Right cardiac atrium (tissue), 5 donors: Measurements from ENCODE around the gene UBA1. TPM values are rescaled to one million over a fixed set of nuclear protein-coding genes. Genes with fewer than 3 reads are reported as not detected.
A peak's percentile ranks its signal among the peaks of the same experiment; 100 is the strongest.

ENCODE experiments used
- ATAC-seq, 2 donors: fragments of 200-7000 bp; cut with Tn5 transposase; one replicate each; pipeline versions ENCODE4 v1.8.0 to v1.9.1; 2020; ENCODE audit warnings: moderate library complexity in 2 of 2, mild to moderate bottlenecking in 1 of 2
- DNase-seq, 3 donors: peaks; one replicate each; pipeline ENCODE4 v3.0.0-alpha.2; 2020
- H3K27ac ChIP-seq: one replicate; pipeline ENCODE4 v1.5.1; 2013; ENCODE audit warnings: mild to moderate bottlenecking, low read length, control low read depth, moderate library complexity
- H3K27me3 ChIP-seq: one replicate; pipeline ENCODE4 v1.6.1; 2013; ENCODE audit not compliant: control insufficient read depth, insufficient read depth
- H3K4me1 ChIP-seq: one replicate; pipeline ENCODE4 v1.6.1; 2013; ENCODE audit warnings: low read length; ENCODE audit not compliant: control insufficient read depth, insufficient read depth
- H3K4me3 ChIP-seq: one replicate; pipeline ENCODE4 v1.5.1; 2013; ENCODE audit warnings: low read length, control low read depth
- H3K9me3 ChIP-seq: one replicate; pipeline ENCODE4 v1.6.1; 2013; ENCODE audit warnings: low read length; ENCODE audit not compliant: control insufficient read depth
- WGBS: extraction: QIAGEN DNeasy Blood & Tissue Kit; methylation state at CpG from one replicate; pipeline ENCODE4 v1.1.7; 2013; 5-methylcytosine and 5-hydroxymethylcytosine counted together
- intact Hi-C, 4 donors: fragments of 100-400 bp; cut with DNase I; formaldehyde crosslinking; loops; one replicate each; pipeline versions ENCODE4 v1.11.0 to v1.14.0; 2022 to 2023
- polyA plus RNA-seq: library from polyadenylated mRNA; stranded (reverse); fragments of 200-250 nt; gene quantifications from one replicate; pipeline ENCODE4 v1.2.3, GENCODE V29; 2013
- total RNA-seq, 4 donors: library from RNA; stranded (reverse); fragmentation: NEBNext Ultra II Directional; extraction: Animal tissue kit (Norgen Biotek cat#: 25700); gene quantifications; one replicate each; pipeline ENCODE4 v1.2.1, GENCODE V29; 2021
- donor health status: healthy with polysubstance abuse.
- donor health status: DM: no; HTN: yes; CAD: no.
- donor health status: DM: no; HTN: no; CAD: no.
- donor health status: DM: no; HTN: yes; CAD: no; lungs with severe emphysema.
- donor health status: DM: yes; HTN: yes; CAD: no.

Gene UBA1
- total and polyA plus RNA-seq, 5 donors, result 79.5 to 130 (median 113) TPM

DNA sequence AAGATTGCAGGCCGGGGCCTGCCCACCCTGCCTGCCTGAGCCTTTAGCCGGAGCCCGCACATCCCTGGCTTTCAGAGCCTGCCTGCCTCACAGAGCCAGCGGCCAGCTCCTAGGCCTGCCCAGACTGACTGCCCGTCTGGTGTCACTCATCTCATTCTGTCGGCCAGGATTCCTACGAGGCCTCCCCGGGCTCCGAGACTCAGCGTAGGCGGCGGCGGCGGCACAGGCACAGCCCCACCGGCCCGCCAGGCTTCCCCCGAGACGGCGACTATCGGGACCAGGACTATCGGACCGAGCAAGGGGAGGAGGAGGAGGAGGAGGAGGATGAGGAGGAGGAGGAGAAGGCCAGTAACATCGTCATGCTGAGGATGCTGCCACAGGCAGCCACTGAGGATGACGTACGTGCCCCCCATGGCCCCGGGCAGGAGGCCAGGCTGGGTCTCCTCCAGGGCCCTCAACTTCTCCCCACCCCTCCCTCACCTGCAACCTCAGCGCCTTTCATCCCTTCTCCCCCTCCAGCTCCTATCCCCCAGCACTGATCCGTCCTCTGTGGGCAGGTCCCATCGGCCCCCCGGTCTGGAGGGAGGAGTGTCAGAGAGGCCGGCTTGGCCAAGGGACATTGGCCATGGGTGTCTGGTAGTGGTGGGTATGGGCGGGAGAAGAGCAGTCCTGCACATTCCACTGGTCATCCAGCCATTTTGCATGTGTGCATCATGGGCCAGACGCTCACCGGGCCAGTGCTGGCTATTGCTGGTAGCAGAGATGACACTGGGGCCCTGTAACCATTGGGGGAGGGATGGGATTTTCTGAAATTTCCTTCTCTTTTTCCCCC is 22.6 kb upstream of the UBA1 start:
- ATAC-seq (no peak), DNase-seq (no peak)
- H3K4me3 ChIP-seq, result no peak overlapping the region
- no peak overlapping the region for H3K27ac ChIP-seq
- intact Hi-C loops, result no loop called here
- H3K27me3 ChIP-seq, result no peaks in the 10 kb centered on the region
- no peaks in the 10 kb centered on the region for H3K4me1 ChIP-seq
- H3K9me3 ChIP-seq, result no peaks in the 10 kb centered on the region
- WGBS, result 85% methylated on average over 33 of the region's 34 CpGs

DNA sequence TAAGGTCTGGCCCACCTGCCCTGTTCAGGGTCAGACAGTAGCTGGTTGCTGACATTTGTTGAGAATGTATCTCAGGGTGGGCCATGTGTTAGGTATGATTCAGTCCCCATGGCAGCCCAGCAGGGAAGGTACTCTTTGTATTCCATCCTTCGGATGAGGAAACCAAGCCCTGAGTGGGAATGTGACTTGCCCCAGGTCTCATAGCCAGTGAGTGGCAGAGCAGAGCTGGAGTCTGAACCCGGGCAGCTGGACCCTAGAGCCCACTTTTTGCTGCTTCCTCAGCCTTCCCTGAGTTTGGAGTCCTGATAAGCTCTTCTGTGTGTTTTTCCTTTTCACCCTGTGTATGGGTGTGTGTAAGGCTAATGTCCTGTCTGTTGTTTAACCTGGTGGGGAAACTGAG is 21.6 kb upstream of the UBA1 start:
- WGBS, result 98% methylated on average over 2 of the region's 2 CpGs
- Histone ChIP-seq H3K27ac (no peak overlapping the region), H3K4me1 (no peaks in the 10 kb centered on the region), H3K27me3 (no peaks in the 10 kb centered on the region), H3K4me3 (no peak overlapping the region), H3K9me3 (no peaks in the 10 kb centered on the region)
- no peak for ATAC-seq
- intact Hi-C loops, result no loop called here
- no peak for DNase-seq

DNA sequence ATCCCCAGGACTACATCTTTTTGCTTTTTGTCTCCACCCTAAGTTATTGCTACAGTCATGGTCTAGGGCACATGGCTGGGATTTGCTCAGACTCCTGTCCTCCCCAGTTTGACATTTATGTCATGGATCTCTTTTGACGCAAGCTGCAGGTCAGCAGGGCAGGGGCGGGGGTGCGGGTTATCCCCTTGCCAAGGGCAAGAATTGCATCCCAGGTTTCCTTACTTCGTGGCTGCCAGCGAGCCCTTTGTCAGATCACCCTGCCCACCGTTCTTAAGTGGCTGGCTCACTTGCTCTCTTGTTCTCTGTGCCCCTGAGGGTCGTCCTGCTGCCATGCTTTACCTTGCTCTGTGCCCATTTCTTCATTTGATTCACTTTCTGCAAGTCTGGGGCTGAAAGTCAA is 21.1 kb upstream of the UBA1 start:
- 91% methylated on average over 7 of the region's 7 CpGs for WGBS
- Histone ChIP-seq H3K4me1 (no peaks in the 10 kb centered on the region), H3K27ac (no peak overlapping the region), H3K27me3 (no peaks in the 10 kb centered on the region), H3K4me3 (no peak overlapping the region), H3K9me3 (no peaks in the 10 kb centered on the region)
- no peak for DNase-seq
- intact Hi-C loops, result no loop called here
- ATAC-seq, result no peak

DNA sequence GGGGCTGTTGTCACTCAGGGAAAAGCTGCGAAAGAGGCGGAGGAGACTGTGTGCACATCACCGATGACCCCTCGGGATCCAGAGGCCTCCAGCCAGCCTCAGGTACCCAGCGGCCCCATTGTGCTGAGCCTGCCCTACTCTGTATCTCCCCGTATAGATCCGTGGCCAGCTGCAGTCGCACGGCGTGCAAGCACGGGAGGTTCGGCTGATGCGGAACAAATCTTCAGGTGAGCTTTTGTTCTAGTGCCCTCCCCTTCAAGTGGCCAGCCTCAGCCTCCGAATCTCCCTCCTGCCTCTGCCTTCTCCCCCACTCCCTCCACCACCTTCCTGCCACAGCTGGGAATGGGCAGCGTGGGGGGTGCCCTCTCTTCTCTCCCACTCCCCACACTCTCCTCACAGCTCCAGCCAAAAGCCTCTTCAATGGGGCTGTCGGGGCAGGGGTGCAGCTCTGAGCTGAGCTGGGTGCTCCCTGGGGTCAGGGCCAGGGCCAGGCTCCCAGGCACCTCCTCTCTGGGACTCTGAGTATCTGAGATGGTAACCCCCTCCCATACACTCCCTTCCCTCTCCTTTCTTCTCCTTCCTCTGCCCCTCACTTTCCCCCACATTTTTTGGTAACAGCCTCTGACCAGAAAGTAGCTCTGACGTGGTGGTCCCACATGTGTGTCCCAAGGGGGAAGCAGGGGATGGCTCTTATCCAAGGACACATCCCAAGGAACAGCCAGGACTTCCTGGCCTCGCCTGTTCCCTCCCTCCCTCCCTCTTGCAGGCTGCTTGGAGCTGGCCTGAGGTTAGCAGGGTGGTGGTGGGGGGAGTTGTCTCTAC is 20.4 kb upstream of the UBA1 start:
- Histone ChIP-seq H3K4me3 (no peak overlapping the region), H3K27ac (no peak overlapping the region), H3K9me3 (no peaks in the 10 kb centered on the region), H3K4me1 (no peaks in the 10 kb centered on the region), H3K27me3 (no peaks in the 10 kb centered on the region)
- 83% methylated on average over 18 of the region's 18 CpGs for WGBS
- ATAC-seq, result no peak
- intact Hi-C loops, result no loop called here
- no peak for DNase-seq

DNA sequence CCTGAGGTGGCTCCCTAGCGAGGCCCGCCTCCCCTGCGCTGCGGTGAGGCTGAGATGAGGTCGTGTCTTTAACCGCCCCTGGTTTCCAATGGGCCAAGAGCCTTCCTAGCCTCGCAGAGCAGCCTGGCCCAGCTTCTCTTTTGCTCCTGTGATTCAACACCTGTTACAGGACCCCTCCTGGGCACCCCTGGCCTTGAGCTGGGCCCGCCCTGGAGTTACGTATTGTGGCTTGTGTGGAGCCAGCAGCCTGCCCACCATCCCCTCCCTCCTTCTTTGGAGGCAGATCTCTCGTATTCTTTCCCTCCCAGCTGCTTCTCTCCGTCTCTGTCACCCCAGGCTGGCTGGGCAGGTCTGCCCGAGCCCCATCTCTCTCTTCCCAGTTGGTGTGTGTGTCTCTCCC is 19.3 kb upstream of the UBA1 start:
- Histone ChIP-seq H3K27me3 (no peaks in the 10 kb centered on the region), H3K4me1 (no peaks in the 10 kb centered on the region), H3K9me3 (no peaks in the 10 kb centered on the region), H3K27ac (no peak overlapping the region), H3K4me3 (no peak overlapping the region)
- DNase-seq (no peak), ATAC-seq (no peak)
- intact Hi-C loops, result no loop called here
- WGBS, result 89% methylated on average over 12 of the region's 12 CpGs

DNA sequence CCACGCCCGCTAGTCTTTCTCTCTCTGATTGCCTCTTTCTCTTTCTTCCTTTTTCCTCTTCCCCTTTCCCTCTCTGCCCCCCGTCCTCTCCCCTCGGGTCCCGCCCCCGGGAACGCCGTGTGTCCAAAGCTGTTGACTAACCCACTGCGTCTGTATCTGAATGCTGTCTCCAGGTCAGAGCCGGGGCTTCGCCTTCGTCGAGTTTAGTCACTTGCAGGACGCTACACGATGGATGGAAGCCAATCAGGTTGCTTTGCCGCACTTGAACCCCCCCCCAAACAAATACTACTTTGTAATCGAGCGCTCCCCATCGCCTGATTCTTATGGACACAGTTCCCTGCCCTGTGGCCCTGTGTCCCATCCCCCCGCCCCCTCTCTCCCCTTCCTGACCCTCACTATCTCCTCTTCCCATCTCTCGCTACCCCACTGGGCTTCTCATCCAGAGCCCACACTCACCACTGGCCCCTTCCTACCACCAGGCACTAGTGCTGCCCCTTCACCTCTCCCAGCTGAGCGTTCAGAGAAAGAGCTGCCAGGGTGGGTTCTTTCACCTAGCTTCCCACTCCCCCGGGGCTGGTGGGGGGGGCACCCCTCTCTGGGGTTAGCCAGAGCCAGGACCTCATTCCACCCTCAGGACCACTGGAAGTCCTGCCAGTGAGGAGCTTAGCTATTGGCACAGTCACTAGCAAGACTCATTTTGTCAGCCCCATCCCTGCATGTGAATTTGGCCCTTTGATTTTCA is 18.6 kb upstream of the UBA1 start:
- no peaks in the 10 kb centered on the region for H3K9me3 ChIP-seq
- no peak for ATAC-seq
- H3K27ac ChIP-seq, result no peak overlapping the region
- no peaks in the 10 kb centered on the region for H3K4me1 ChIP-seq
- H3K27me3 ChIP-seq, result no peaks in the 10 kb centered on the region
- WGBS, result 86% methylated on average over 23 of the region's 23 CpGs
- no peak for DNase-seq
- intact Hi-C loops, result no loop called here
- H3K4me3 ChIP-seq, result no peak overlapping the region

DNA sequence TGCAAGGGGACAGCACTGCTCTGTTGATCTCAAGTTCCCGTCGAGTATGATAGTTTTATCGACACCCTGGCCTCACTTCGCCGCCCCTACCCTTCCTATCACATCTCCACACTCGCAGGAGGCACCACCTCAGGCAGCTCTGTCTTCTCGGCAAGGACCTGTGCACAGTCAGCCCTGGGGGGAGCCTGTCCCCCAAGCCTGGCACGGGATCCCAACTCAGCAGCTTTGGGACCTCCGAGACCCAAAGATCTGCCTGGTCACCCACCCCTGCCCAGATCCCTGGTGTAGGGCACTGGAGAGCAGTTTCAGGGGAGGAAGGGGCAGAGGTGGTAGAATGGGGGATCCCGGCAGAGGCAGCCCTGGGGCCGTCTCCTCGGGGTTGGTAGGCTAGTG is 18.0 kb upstream of the UBA1 start:
- Histone ChIP-seq H3K27me3 (no peaks in the 10 kb centered on the region), H3K9me3 (no peaks in the 10 kb centered on the region), H3K27ac (no peak overlapping the region), H3K4me1 (no peaks in the 10 kb centered on the region), H3K4me3 (no peak overlapping the region)
- ATAC-seq (no peak), DNase-seq (no peak)
- intact Hi-C loops, result no loop called here
- 91% methylated on average over 12 of the region's 12 CpGs for WGBS

DNA sequence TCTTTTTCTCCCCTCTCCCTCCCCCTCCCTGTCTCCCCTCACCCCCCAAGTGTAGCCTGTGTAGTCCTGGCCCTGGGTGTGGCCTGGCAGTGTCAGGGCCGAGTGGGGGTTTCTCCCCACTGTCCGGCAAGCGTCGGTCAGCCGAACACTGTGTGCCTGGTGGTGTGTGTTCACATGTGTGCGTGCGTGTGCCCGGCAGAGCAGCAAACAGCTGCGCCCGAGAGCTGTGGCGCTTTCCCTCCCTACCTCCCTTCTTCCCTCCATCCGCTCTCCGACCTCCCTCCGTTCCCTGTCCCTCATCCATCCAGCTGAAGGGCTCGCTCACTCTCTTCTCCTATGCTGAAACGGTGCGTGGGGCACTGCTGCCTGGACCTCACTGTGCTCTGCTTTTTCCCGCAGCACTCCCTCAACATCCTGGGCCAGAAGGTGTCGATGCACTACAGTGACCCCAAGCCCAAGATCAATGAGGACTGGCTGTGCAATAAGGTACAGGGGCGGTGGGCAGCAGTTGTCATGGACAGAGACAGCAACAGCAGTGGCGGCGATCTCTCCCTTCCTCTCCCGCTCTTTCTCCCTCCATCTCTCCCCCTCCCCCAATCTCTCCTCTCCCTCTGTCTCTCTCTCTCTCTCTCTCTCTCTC is 17.4 kb upstream of the UBA1 start:
- 91% methylated on average over 23 of the region's 23 CpGs for WGBS
- no peaks in the 10 kb centered on the region for H3K9me3 ChIP-seq
- no peak for DNase-seq
- H3K27ac ChIP-seq, result no peak overlapping the region
- H3K27me3 ChIP-seq, result no peaks in the 10 kb centered on the region
- H3K4me1 ChIP-seq, result no peaks in the 10 kb centered on the region
- intact Hi-C loops, result no loop called here
- no peak overlapping the region for H3K4me3 ChIP-seq
- no peak for ATAC-seq

DNA sequence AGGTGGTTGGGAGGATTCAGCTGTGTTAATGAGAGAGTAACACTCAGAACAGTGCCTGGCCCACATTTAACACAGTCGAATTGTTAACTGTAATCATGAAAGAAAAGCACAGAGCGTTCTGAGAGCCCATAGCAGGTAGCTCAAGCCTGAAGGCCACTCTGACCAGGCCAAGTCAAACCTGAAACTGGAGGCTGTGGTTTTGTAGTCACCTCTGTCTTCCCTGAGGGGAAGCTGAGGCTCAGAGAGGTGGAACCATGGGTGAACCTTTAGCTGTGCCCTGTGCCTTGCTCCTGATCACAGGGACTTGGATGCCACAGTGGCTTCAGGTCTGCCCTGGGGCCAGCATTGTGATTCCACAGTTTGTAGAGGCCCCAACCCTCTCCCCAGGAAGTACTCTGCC is 16.6 kb upstream of the UBA1 start:
- intact Hi-C loops, result no loop called here
- Histone ChIP-seq H3K4me3 (no peak overlapping the region), H3K27me3 (no peaks in the 10 kb centered on the region), H3K9me3 (no peaks in the 10 kb centered on the region), H3K27ac (no peak overlapping the region), H3K4me1 (no peaks in the 10 kb centered on the region)
- 45% methylated on average over 2 of the region's 2 CpGs for WGBS
- DNase-seq, result no peak
- ATAC-seq, result no peak

DNA sequence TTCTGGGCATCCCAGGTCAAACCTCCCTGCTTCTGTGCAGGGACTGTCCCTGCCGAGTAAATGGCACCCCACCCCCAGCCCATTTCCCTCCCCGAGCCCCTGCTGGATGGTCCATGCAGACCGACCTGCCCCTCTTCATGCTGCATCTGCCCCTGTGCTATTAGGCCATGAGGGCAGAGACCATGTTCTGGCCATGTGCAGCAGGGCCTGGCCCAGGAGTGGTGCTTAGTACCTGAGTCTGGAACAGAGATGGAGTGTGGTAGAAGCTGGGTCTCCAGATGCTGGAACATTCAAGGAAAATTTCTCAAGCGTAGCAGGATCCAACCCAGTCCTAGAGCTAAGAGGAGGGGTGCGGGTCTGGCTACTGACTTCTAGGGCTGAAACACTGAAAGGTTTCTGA is 15.3 kb upstream of the UBA1 start:
- 86% methylated on average over 5 of the region's 5 CpGs for WGBS
- Histone ChIP-seq H3K27me3 (no peaks in the 10 kb centered on the region), H3K4me1 (no peaks in the 10 kb centered on the region), H3K9me3 (no peaks in the 10 kb centered on the region), H3K4me3 (no peak overlapping the region), H3K27ac (peak overlapping the region; percentile 37)
- ATAC-seq, result no peak
- no peak for DNase-seq
- intact Hi-C loops, result no loop called here
